ENCODE data around the gene GSTM3.
A peak's percentile ranks its signal among the peaks of the same experiment; 100 is the strongest.
"Not testable (repeated sequence)": the region's sequence is repeated elsewhere in the genome, so short reads cannot be mapped to it uniquely, and the experiment has no call there.

Gene GSTM3

GRCh38 chr1:109726007-109726406 is 14.8 kb downstream of the GSTM3 start:
- no peak for DNase-seq

GRCh38 chr1:109725510-109725909 is 15.3 kb downstream of the GSTM3 start:
- DNase-seq = no peak

GRCh38 chr1:109724933-109725332 is 15.9 kb downstream of the GSTM3 start:
- no peak for DNase-seq

- DNase-seq = no peak
These were observed 17.7 kb downstream of the GSTM3 start for GRCh38 chr1:109722908-109723691.

- DNase-seq = no peak
These were observed 18.9 kb downstream of the GSTM3 start for GRCh38 chr1:109721971-109722370.

GRCh38 chr1:109721042-109721441 is 19.8 kb downstream of the GSTM3 start:
- DNase-seq = peak in 3 of 4 experiments; percentile 20 to 51 (median 50)

GRCh38 chr1:109719337-109719837 is 21.5 kb downstream of the GSTM3 start:
- DNase-seq = no peak

GRCh38 chr1:109718495-109718894 is 22.3 kb downstream of the GSTM3 start:
- no peak for DNase-seq

GRCh38 chr1:109717729-109718128 is 23.1 kb downstream of the GSTM3 start:
- DNase-seq = no peak

GRCh38 chr1:109716570-109717090 is 24.2 kb downstream of the GSTM3 start:
- DNase-seq = no peak

- no peak for DNase-seq
These were observed 24.7 kb downstream of the GSTM3 start for GRCh38 chr1:109716121-109716520.

- no peak for DNase-seq
These were observed 26.0 kb downstream of the GSTM3 start for GRCh38 chr1:109714661-109715372.

GRCh38 chr1:109713636-109714035 is 27.2 kb downstream of the GSTM3 start:
- DNase-seq = no peak

GRCh38 chr1:109712321-109712864 is 28.4 kb downstream of the GSTM3 start:
- DNase-seq = no peak

GRCh38 chr1:109711593-109712320 is 29.1 kb downstream of the GSTM3 start, which contains the start of gene GSTM5:
TSS of gene GSTM5 (plus strand) at chr1:109712251. CDS start at chr1:109712313, 62 bp downstream.
- DNase-seq = peak in 2 of 4 experiments; percentile 31 to 34

- not testable (repeated sequence) for DNase-seq
These were observed 31.0 kb downstream of the GSTM3 start for GRCh38 chr1:109709822-109710221.

- DNase-seq = not testable (repeated sequence)
These were observed 31.9 kb downstream of the GSTM3 start for GRCh38 chr1:109708949-109709348.

GRCh38 chr1:109705411-109705810 is 35.4 kb downstream of the GSTM3 start:
- DNase-seq = no peak

- DNase-seq = no peak
These were observed 36.7 kb downstream of the GSTM3 start for GRCh38 chr1:109704173-109704572.

GRCh38 chr1:109702940-109703339 is 37.9 kb downstream of the GSTM3 start:
- DNase-seq = not testable (repeated sequence)

GRCh38 chr1:109697861-109698260 is 43.0 kb downstream of the GSTM3 start:
- DNase-seq = not testable (repeated sequence)

- DNase-seq = no peak
These were observed 43.8 kb downstream of the GSTM3 start for GRCh38 chr1:109697066-109697465.
